ENCODE data around the gene ATXN7L1. TPM values are rescaled to one million over a fixed set of nuclear protein-coding genes. Genes with fewer than 3 reads are reported as not detected.

The ATXN7L1 gene
- total and polyA plus RNA-seq, 5 donors from 2014 or later: 25.8 to 78.9 (median 26.8) TPM

- H3K4me1 Mint-ChIP-seq: no peaks in the 10 kb centered on the region
- H3K4me3 Mint-ChIP-seq: no peak overlapping the region
- peaks cover 49% of the 10 kb centered on the region for H3K36me3 Mint-ChIP-seq
- H3K27ac Mint-ChIP-seq: peak overlapping the region in 1 of 3 donors; percentile 19
- no peaks in the 10 kb centered on the region for H3K9me3 Mint-ChIP-seq
- Histone ChIP-seq H3K4me1 (ENCODE audit: control insufficient read depth, insufficient read depth, low read length, poor library complexity, severe bottlenecking) (no peaks in the 10 kb centered on the region), H3K27ac (ENCODE audit: insufficient read depth, low read length, poor library complexity, severe bottlenecking) (no peak overlapping the region), H3K27me3 (ENCODE audit: control insufficient read depth, insufficient read depth, low read length) (no peaks in the 10 kb centered on the region), H3K36me3 (ENCODE audit: control insufficient read depth, insufficient read depth, low read length) (peaks cover 97% of the 10 kb centered on the region), H3K4me3 (ENCODE audit: low read depth, low read length) (no peak overlapping the region), H3K9me3 (ENCODE audit: control insufficient read depth in 2 of 2, low read length in 2 of 2) (no peaks in the 10 kb centered on the region)
- no peaks in the 10 kb centered on the region for H3K27me3 Mint-ChIP-seq
- no peak for DNase-seq
- no peak for ATAC-seq (ENCODE audit: low read depth in 2 of 2)
These were observed 238.6 kb downstream of the ATXN7L1 start for GRCh38 chr7:105637755-105638154.

DNA sequence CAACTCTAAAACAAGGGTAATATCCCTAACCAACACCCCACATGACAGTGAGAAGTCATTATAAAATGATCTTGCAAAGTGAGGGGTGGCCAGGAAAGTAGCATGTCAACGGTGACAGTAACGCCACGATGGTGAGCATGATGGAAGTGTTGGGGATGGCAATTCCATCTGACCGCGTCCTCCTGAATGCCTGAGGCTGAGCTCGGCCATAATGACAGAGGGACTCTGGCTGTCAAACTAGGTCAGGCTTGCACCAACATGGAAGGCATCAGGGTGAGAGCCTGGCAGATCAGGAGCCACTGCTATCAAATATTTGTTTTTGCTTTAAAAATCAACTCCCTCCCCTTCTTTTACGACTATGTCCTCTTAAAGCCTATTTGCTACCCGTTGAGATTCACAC lies 239.4 kb downstream of the ATXN7L1 start:
- Histone ChIP-seq H3K4me3 (ENCODE audit: low read depth, low read length) (no peak overlapping the region), H3K9me3 (ENCODE audit: control insufficient read depth in 2 of 2, low read length in 2 of 2) (no peaks in the 10 kb centered on the region), H3K36me3 (ENCODE audit: control insufficient read depth, insufficient read depth, low read length) (peaks cover 97% of the 10 kb centered on the region), H3K4me1 (ENCODE audit: control insufficient read depth, insufficient read depth, low read length, poor library complexity, severe bottlenecking) (no peaks in the 10 kb centered on the region), H3K27me3 (ENCODE audit: control insufficient read depth, insufficient read depth, low read length) (no peaks in the 10 kb centered on the region), H3K27ac (ENCODE audit: insufficient read depth, low read length, poor library complexity, severe bottlenecking) (no peak overlapping the region)
- ATAC-seq (ENCODE audit: low read depth in 2 of 2) (no peak), DNase-seq (no peak)
- Mint-ChIP-seq H3K4me1 (peaks cover 0 to 4% (median 0%) of the 10 kb centered on the region in 4 donors), H3K27me3 (no peaks in the 10 kb centered on the region), H3K4me3 (no peak overlapping the region), H3K9me3 (no peaks in the 10 kb centered on the region), H3K27ac (peak overlapping the region in 1 of 3 donors; percentile 19), H3K36me3 (peaks cover 50% of the 10 kb centered on the region)

DNA sequence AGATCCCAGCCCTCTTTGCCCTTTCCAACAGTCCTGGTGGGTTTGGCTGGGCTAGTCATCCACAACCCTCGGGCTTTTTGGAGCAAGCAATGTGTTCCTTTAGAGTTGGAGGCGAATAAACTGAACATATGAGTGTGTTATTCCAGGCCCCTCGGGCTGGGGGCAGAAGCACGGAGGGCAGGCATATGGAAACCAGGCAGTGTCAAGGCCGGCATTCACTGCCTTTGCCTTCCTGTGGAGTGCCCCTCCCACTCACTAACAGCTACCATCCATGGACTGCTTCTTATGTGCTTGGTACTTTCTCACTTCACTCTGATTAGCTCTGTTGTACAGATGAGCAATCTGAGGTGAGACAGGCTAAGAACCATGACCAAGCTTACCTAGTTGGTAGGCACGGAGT lies 241.2 kb downstream of the ATXN7L1 start:
- Histone ChIP-seq H3K27me3 (ENCODE audit: control insufficient read depth, insufficient read depth, low read length) (no peaks in the 10 kb centered on the region), H3K27ac (ENCODE audit: insufficient read depth, low read length, poor library complexity, severe bottlenecking) (no peak overlapping the region), H3K9me3 (ENCODE audit: control insufficient read depth in 2 of 2, low read length in 2 of 2) (no peaks in the 10 kb centered on the region), H3K36me3 (ENCODE audit: control insufficient read depth, insufficient read depth, low read length) (peaks cover 94% of the 10 kb centered on the region), H3K4me1 (ENCODE audit: control insufficient read depth, insufficient read depth, low read length, poor library complexity, severe bottlenecking) (no peaks in the 10 kb centered on the region), H3K4me3 (ENCODE audit: low read depth, low read length) (no peak overlapping the region)
- DNase-seq (no peak), ATAC-seq (ENCODE audit: low read depth in 2 of 2) (no peak)
- Mint-ChIP-seq H3K4me3 (no peak overlapping the region), H3K9me3 (no peaks in the 10 kb centered on the region), H3K27ac (no peak overlapping the region), H3K27me3 (no peaks in the 10 kb centered on the region), H3K4me1 (peaks cover 0 to 8% (median 5%) of the 10 kb centered on the region in 4 donors), H3K36me3 (peaks cover 57% of the 10 kb centered on the region)

GRCh38 chr7:105625986-105626385 lies 250.4 kb downstream of the ATXN7L1 start:
- ATAC-seq (ENCODE audit: low read depth in 2 of 2) (no peak), DNase-seq (no peak)
- Histone ChIP-seq H3K27ac (ENCODE audit: insufficient read depth, low read length, poor library complexity, severe bottlenecking) (no peak overlapping the region), H3K9me3 (ENCODE audit: control insufficient read depth in 2 of 2, low read length in 2 of 2) (peaks cover 6% of the 10 kb centered on the region in 2 experiments), H3K36me3 (ENCODE audit: control insufficient read depth, insufficient read depth, low read length) (peaks cover 74% of the 10 kb centered on the region), H3K4me3 (ENCODE audit: low read depth, low read length) (no peak overlapping the region), H3K27me3 (ENCODE audit: control insufficient read depth, insufficient read depth, low read length) (no peaks in the 10 kb centered on the region), H3K4me1 (ENCODE audit: control insufficient read depth, insufficient read depth, low read length, poor library complexity, severe bottlenecking) (no peaks in the 10 kb centered on the region)
- H3K27ac Mint-ChIP-seq: peak overlapping the region in 1 of 3 donors; percentile 33
- no peak overlapping the region for H3K4me3 Mint-ChIP-seq
- H3K4me1 Mint-ChIP-seq: peaks cover 0 to 18% (median 14%) of the 10 kb centered on the region in 4 donors
- H3K27me3 Mint-ChIP-seq: no peaks in the 10 kb centered on the region
- H3K9me3 Mint-ChIP-seq: peaks cover 1 to 11% (median 4%) of the 10 kb centered on the region in 7 donors
- peaks cover 64% of the 10 kb centered on the region for H3K36me3 Mint-ChIP-seq

DNA sequence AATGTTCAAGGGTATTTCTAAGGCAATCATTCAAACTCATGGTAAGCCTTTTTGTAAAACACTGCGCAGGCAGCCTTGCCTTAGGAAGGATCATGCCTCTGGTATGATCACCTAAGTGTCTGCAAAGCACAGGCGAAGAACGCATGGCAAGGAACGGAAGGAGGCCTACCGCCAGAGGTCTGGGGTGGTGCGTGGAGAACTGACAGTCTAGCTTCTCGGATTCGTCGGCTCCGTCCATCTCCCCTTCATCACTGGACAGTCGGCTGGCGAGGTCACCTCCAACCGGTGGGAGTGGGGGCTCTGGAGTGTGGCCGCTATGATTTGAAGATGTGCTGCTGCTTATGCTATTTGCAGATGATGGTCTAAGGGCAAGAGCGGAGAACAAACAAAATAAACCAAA lies 252.5 kb downstream of the ATXN7L1 start:
- DNase-seq (no peak), ATAC-seq (ENCODE audit: low read depth in 2 of 2) (no peak)
- H3K27ac ChIP-seq (ENCODE audit: insufficient read depth, low read length, poor library complexity, severe bottlenecking): no peak overlapping the region
- peaks cover 0 to 18% (median 11%) of the 10 kb centered on the region in 4 donors for H3K4me1 Mint-ChIP-seq
- peaks cover 77% of the 10 kb centered on the region for H3K36me3 ChIP-seq (ENCODE audit: control insufficient read depth, insufficient read depth, low read length)
- peaks cover 1 to 11% (median 4%) of the 10 kb centered on the region in 7 donors for H3K9me3 Mint-ChIP-seq
- H3K27me3 Mint-ChIP-seq: no peaks in the 10 kb centered on the region
- H3K4me3 Mint-ChIP-seq: no peak overlapping the region
- no peak overlapping the region for H3K4me3 ChIP-seq (ENCODE audit: low read depth, low read length)
- peaks cover 59% of the 10 kb centered on the region for H3K36me3 Mint-ChIP-seq
- no peaks in the 10 kb centered on the region for H3K4me1 ChIP-seq (ENCODE audit: control insufficient read depth, insufficient read depth, low read length, poor library complexity, severe bottlenecking)
- H3K9me3 ChIP-seq (ENCODE audit: control insufficient read depth in 2 of 2, low read length in 2 of 2): peaks cover 6% of the 10 kb centered on the region in 2 experiments
- no peaks in the 10 kb centered on the region for H3K27me3 ChIP-seq (ENCODE audit: control insufficient read depth, insufficient read depth, low read length)
- no peak overlapping the region for H3K27ac Mint-ChIP-seq

GRCh38 chr7:105623378-105623777 lies 253.0 kb downstream of the ATXN7L1 start:
- H3K4me3 Mint-ChIP-seq: no peak overlapping the region
- Histone ChIP-seq H3K4me1 (ENCODE audit: control insufficient read depth, insufficient read depth, low read length, poor library complexity, severe bottlenecking) (no peaks in the 10 kb centered on the region), H3K27me3 (ENCODE audit: control insufficient read depth, insufficient read depth, low read length) (no peaks in the 10 kb centered on the region), H3K9me3 (ENCODE audit: control insufficient read depth in 2 of 2, low read length in 2 of 2) (peaks cover 6% of the 10 kb centered on the region in 2 experiments), H3K27ac (ENCODE audit: insufficient read depth, low read length, poor library complexity, severe bottlenecking) (no peak overlapping the region), H3K36me3 (ENCODE audit: control insufficient read depth, insufficient read depth, low read length) (peaks cover 80% of the 10 kb centered on the region), H3K4me3 (ENCODE audit: low read depth, low read length) (no peak overlapping the region)
- H3K9me3 Mint-ChIP-seq: peaks cover 1 to 11% (median 4%) of the 10 kb centered on the region in 7 donors
- H3K36me3 Mint-ChIP-seq: peaks cover 59% of the 10 kb centered on the region
- no peak overlapping the region for H3K27ac Mint-ChIP-seq
- no peaks in the 10 kb centered on the region for H3K27me3 Mint-ChIP-seq
- DNase-seq (no peak), ATAC-seq (ENCODE audit: low read depth in 2 of 2) (no peak)
- H3K4me1 Mint-ChIP-seq: peaks cover 0 to 18% (median 11%) of the 10 kb centered on the region in 4 donors

DNA sequence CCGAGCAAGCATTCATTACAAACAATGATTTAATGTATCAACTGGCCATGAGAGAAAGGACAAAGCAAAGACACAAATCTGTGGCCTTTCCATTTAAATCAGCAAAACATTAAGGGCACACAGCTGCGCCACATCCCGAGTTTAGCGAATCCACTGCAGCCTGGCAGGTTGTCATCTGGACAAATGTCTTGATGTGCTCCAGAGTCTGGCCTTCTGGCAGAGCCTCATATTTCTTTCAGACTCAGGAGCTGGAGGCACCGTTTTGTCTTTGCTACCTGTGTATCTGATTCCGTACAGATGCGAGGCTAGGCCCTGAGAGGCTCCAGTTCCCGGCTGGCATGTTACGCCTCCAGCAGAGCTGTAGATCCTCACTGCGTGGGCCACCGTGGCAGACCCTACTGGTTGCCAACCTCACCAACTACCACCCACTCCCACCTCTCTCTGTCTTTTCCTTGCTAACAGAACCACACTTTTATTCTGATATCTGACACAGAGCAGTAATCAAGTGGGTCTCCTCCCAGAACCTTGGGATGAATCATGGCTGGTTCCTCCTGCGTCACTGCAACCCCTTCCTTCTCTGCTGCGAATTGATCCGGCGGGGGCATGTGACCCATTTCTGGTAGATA lies 254.2 kb downstream of the ATXN7L1 start:
- no peak overlapping the region for H3K4me3 Mint-ChIP-seq
- H3K27me3 Mint-ChIP-seq: no peaks in the 10 kb centered on the region
- DNase-seq (no peak), ATAC-seq (ENCODE audit: low read depth in 2 of 2) (no peak)
- H3K9me3 Mint-ChIP-seq: peaks cover 1 to 11% (median 4%) of the 10 kb centered on the region in 7 donors
- Histone ChIP-seq H3K27ac (ENCODE audit: insufficient read depth, low read length, poor library complexity, severe bottlenecking) (no peak overlapping the region), H3K4me3 (ENCODE audit: low read depth, low read length) (no peak overlapping the region), H3K4me1 (ENCODE audit: control insufficient read depth, insufficient read depth, low read length, poor library complexity, severe bottlenecking) (no peaks in the 10 kb centered on the region), H3K27me3 (ENCODE audit: control insufficient read depth, insufficient read depth, low read length) (no peaks in the 10 kb centered on the region), H3K9me3 (ENCODE audit: control insufficient read depth in 2 of 2, low read length in 2 of 2) (peaks cover 6% of the 10 kb centered on the region in 2 experiments), H3K36me3 (ENCODE audit: control insufficient read depth, insufficient read depth, low read length) (peaks cover 87% of the 10 kb centered on the region)
- H3K36me3 Mint-ChIP-seq: peaks cover 60% of the 10 kb centered on the region
- peaks cover 0 to 18% (median 11%) of the 10 kb centered on the region in 4 donors for H3K4me1 Mint-ChIP-seq
- H3K27ac Mint-ChIP-seq: no peak overlapping the region

GRCh38 chr7:105621617-105622016 lies 254.8 kb downstream of the ATXN7L1 start:
- no peaks in the 10 kb centered on the region for H3K4me1 ChIP-seq (ENCODE audit: control insufficient read depth, insufficient read depth, low read length, poor library complexity, severe bottlenecking)
- Mint-ChIP-seq H3K27me3 (no peaks in the 10 kb centered on the region), H3K9me3 (peaks cover 1 to 8% (median 4%) of the 10 kb centered on the region in 7 donors), H3K36me3 (peaks cover 57% of the 10 kb centered on the region), H3K27ac (peak overlapping the region in 1 of 3 donors; percentile 20), H3K4me3 (no peak overlapping the region), H3K4me1 (peaks cover 0 to 15% (median 10%) of the 10 kb centered on the region in 4 donors)
- no peak overlapping the region for H3K27ac ChIP-seq (ENCODE audit: insufficient read depth, low read length, poor library complexity, severe bottlenecking)
- ATAC-seq (ENCODE audit: low read depth in 2 of 2): no peak
- H3K36me3 ChIP-seq (ENCODE audit: control insufficient read depth, insufficient read depth, low read length): peaks cover 87% of the 10 kb centered on the region
- DNase-seq: no peak
- H3K27me3 ChIP-seq (ENCODE audit: control insufficient read depth, insufficient read depth, low read length): no peaks in the 10 kb centered on the region
- H3K4me3 ChIP-seq (ENCODE audit: low read depth, low read length): no peak overlapping the region
- H3K9me3 ChIP-seq (ENCODE audit: control insufficient read depth in 2 of 2, low read length in 2 of 2): peaks cover 5 to 6% of the 10 kb centered on the region in 2 experiments

Measured in CD4-positive, CD25-positive, alpha-beta regulatory T cell (primary cell).